GM21367 (cell line): ENCODE measurements around the gene C1orf141.
"Not testable (repeated sequence)": the region's sequence is repeated elsewhere in the genome, so short reads cannot be mapped to it uniquely, and the experiment has no call there.

Source experiments
- ATAC-seq: cut with Tn5 transposase; IDR thresholded peaks from one replicate; pipeline ENCODE4 v1.9.1; 2021; ENCODE audit not compliant: unreplicated experiment

Gene C1orf141

DNA sequence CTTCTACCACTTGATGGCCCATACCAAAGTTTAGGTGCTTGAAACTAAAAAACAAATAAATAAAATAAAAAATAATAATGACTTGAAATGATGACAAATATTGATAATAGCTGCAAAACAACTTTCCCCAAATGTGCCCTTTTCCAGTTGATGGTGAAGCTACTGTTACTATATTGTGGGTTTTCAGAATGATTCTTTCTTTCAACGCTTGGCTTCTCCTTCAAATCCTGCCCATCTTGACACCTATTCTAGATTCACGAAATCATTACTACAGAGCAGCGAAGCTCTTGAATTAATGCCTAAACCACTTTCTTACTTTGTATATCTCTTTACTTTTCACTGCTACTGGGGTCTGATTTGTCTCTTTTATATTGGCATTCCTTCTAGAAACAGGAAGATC, 9.2 kb upstream of the C1orf141 start:
- no peak for ATAC-seq

DNA sequence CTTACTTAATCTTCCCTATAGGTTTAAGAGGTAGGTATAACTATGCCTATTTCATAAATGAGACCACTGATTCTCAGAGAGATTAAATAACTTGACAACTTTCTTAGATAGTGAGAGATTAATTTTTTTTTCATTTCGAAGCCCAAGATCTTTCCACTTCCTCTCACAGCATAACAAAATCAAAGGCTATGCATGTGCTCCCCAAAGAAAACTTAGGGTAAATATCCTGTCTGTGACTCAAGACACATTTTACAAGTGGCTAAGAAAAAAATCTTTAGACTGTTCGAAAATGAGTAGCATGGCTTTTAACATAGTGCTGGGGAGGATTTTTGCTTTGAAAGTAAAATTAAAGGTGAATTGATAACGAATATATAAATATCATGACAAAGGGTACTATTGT, 8.2 kb upstream of the C1orf141 start:
- ATAC-seq: no peak

DNA sequence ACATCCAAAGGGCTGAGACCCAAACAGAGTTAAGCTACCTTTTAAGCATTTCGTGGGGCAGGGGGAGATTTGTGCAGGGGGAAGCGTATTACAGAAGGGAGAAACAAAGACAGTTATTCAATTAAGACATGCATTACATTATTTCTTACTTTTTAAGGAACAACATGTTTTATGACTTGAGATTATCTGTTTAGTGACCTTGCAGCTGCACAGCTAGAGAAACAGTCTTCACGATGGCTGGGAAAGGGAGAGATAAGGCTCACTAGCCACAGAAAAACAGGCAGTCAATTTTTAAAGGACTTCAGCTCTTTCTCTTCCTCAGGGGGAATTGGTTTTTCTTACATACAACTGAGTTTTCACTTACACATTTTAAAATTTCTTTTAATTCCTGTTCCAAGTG, 7.1 kb upstream of the C1orf141 start:
- not testable (repeated sequence) for ATAC-seq

DNA sequence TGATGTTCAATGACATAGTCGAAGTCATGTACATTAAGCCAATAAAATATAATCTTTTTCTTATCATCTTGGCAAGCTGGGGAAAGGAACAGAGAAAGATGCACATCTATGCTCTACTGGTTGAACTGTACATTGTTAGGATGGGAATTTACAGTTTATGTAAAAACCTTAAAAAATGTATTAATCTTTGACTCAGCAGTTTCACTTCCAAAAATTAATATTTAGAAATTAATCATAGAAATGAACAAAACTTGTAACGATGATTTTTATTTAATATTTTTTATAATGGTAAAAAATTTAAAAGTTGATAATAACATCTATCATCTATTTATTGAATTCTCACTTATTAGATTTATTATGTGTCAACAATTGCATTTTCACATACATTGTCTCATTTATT, 5.7 kb upstream of the C1orf141 start:
- no peak for ATAC-seq

DNA sequence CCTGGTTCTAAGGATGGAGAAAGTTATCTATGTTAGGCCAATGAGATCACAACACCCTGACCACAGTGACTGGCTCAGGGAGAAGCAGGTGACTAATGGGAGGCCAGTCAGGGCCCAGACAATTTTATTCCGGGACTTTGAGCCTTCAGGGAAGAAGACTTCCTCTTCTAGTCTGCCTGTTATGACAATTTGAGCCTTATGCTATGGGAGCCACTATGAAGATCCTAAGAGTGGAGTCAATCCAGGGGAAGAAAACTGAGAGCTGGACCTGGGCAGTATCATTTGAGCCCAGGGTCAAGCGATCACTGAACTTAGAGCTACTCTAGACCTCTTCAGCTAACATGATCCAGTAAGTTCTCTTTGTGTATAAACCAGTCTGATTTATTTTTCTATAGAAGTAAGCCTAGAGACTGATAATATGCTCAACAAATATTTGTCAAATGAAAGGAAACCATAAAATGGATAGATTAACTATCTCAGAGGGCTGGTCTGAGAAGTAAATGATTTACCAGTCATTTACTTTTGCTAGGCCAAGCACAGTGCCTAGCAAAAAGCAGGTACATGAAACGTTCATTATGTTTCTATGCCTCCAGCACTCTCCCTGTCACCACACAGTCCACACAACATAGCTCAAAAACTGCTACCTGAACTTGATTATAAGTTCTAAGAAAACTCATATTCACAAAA, 4.2 kb upstream of the C1orf141 start:
- no peak for ATAC-seq

DNA sequence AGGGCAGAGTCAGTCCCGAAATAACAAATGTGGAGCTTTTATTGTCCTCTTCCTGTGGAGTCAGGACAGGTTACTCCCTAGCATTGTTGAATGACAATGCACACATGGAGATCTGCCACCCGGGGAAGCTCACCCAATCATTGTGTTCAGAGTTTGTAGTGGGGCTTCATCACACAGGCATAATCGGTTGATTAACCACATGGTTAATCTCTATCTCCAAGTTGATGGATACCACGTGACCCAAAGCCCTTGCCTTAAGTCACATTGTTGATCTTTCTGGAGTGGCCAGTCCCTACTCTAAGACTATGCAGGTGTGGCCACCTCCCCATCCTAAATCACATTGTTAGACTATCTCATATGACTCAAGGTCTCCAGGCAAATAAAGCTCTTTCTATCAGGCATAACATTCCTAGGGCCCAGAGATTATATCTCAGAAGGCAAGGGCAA, 2.6 kb upstream of the C1orf141 start:
- no peak for ATAC-seq

DNA sequence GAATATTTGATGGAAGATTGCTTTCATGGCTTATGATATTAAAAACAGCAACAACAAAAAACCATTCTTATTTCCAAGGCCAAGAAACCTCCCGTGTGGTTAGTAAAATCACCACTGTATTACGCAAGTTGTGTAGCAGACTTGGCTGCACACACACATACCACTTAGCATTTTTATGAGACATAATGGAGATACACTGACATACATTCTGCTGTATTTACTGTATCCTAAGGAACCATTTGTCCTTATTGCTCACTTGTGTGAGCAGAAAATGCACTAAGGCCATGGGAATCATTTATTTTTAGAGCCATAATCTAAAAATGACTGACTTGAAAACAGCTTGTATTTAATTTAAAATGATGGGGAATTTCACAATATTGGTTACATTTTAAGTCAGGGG, 584 bp upstream of the C1orf141 start:
- no peak for ATAC-seq

DNA sequence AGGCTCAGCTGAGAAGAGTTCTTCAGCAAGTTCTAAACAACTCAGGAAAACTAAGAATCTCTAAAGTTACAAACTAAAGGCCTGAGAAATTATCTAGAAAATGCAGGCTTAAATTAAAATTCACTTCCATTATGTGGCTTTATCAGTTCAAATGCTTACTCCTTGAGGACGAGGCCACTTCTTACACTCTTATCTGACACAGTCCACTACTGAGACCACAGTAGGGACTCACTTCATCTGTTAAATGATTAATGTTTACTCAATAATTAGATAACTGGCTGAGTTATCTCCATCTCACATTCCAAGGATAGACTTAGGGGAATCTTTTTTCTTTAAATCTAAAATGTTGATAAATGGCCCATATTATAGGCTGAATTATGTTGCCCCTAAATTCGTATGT, 1.6 kb downstream of the C1orf141 start:
- ATAC-seq: no peak

DNA sequence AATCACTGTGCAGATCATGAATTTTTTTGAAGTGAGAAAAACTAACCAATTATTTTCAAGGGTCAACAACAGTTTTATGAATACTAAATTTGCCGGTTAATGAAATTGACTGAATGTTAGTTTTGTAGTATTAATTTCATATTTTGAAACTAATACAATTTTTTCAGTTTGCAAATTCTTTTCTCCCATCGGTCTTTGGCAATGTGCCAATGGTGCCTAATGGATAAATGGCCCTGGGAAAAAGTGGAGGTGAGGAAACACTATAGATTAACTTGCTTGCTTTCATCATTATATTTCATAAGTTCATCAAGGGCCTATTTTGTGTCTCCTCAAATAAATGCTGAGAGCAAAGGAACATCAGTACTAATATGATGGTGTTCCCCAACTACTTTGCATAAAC, 4.1 kb downstream of the C1orf141 start:
- no peak for ATAC-seq

DNA sequence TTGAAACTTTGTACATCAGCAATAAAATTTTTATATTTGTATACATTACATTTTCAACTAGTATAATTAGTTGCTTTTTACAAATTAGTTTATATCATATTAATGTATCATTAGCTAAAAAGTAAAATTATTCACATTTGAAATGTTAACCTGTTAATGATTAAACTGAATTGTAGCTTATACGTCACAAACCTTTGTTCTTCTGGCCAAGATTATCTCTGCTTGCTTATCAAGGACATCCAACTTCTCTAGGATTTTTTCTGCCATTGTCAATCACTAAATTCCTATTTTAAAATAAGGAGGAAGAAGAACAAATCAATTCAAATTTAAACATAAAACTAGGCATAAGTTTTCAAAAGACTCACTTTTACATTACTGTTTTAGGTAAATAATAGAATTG, 7.8 kb downstream of the C1orf141 start:
- ATAC-seq: no peak

DNA sequence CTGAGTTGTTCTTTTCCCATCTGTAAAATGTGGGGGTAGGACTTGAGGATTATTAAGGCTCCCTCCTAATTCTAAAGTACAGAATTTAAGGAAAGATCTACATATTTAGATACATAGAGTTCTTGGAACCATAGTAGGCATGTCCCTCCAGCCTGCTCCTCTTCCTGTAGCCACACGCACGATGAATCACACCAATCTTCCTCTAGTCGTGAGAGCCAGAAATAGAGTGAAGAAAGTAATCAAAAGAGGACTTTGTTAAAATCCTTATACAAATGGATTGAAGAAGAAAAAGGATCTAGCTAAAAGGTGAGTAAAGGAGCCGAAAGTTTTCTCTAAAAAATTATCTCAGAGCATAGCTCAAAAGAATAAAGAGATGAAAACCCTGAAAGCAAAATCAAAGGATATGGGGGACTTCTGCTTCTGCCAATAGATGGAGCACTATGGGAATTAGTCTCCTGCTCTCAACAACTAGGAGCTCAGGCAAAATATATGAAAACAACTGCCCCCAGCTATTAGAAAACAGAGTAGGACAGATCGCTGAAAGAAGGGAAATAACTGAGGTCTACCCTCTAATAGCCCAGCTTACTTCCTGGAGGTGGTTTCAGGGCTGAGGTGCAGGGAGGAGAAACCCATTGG, 8.5 kb downstream of the C1orf141 start:
- no peak for ATAC-seq

DNA sequence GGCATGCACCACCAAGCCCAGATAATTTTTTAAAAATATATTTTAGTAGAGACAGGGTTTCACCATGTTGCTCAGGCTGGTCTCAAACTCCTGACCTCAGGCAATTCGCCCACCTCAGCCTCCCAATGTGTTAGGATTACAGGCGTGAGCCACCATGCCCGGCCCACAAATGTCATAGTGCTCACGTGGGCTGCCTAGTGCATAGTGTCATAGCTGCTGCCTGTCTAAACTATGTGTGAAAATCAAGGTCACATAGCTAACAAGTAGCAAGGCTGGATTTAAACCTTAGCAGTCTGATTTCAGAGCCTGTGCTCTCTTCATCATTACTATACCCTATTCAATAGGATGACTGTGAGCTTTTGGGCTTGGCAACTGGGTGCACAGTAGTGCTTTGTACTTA, 10.3 kb downstream of the C1orf141 start:
- no peak for ATAC-seq

DNA sequence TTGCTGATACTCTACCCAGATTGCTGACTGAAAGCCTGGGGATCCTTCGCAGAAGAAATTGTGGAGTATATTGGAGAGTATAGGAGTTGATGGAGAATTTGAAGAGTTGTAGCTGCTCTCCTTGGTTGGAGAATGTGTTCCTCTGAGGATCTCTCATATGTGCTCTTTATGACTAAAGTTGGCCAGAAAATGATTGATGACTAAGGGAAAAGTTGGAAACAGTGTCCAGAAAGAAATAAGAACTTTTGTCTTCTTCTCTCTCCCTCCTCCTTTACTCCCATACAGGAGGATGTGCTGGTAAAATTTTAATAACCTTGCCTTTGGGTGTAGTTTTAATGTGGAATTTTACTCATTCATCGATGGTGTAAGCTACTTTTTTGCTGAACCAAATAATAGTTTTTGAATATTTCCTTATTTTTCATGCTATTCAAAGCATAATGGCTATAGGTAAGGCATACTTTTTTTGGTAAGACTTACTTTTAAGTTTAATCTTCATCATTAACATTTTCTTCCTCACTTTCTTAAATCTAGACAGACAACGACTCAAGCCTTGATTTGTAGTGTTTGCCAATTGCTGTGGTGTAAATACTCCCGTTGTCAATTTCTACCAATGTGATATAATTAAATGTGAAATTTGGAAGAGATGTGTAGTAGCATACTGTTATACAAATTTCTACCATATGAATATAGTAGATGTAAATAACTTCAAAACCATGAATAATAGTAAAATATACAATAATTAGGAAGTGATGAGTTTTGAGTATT, 13.7 kb downstream of the C1orf141 start:
- ATAC-seq: no peak

DNA sequence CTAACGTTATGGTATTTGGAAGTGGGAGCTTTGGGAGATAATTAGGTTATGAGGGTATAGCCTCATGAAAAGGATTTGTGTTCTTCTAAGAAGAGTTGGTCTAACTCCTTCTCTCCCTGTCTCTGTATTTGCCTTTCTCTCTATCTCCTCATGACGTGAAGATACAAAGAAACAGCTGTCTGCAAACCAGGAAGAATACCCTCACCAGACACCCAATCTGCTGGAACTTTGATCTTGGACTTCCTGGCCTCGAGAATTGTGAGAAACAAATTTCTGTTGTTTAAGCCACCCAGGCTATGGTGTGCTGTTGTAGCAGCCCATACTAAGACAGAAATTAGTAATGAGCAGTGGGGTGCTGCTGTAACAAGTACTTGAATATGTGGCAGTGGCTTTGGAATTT, 16.1 kb downstream of the C1orf141 start:
- no peak for ATAC-seq

DNA sequence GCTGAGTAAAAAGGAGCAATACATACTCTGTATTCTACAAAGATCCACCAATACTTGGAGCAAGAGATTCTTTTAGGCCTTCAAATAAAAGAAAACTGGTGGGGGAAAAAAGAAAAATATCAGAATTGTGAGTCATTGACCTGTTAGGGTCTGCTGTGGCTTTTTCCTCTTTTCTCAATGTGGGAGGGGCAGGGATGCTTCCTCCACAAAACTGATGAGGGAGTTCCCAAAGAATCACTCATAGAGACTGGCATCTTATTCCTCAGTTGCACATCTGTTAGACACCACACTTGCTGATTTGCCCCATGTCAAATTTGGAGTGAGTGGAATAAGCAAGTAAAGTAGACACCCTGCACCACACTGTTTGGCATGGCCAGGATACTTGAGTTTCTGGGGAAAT, 16.6 kb downstream of the C1orf141 start:
- no peak for ATAC-seq

DNA sequence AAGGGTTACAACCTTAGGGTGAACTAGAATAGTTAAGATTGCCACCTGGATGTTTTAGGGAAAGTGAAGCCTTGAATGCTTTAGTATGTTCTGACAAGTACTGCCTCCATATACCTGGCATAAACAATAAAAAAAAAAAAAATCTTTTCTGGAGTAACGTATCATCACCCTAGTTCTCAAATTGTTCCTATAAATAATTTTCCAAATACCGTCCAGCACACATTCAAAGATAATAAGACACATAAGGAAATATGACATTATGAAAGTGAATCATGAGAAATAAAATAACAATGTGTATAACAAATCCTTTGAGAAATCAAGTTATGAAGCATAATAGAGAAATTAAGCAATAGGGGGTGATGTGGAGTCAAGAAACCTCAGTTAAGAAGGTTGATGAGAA, 20.6 kb downstream of the C1orf141 start:
- no peak for ATAC-seq

DNA sequence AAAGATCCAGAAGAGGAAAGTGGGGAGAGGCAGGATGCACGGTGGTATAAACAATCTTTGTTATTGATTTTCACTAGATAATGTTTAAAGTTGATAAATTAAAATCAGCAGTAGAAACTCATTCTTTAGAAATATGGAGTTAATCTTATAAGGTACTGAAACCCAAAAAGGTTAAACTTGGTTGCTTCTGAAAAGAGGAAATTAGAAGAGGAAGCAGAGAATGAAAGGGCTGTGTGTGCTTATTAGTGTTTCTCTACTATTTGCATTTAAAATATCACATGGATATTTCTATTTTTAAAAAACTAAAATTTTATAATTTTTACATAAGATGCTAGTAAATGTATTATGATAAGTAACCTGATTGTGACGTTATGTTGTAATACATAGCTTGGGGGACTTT, 24.4 kb downstream of the C1orf141 start:
- ATAC-seq: peak; percentile 55

DNA sequence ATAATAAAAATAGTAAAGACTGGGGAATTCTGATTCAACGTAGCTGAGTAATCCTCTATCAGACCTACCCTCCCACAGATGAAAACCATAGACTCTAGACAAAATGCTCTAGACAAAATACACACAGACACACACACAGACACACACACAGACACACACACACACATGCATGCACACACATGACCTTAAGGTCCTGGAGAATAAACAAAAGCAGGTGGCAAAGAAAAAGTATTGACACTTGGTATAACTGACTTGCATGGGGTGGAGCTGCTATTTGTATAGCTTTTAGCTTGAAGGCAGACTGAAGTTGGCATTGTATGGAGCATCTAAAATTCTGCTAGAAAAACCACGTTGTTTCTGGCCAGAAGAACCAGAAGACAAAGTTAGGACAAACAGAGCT, 29.3 kb downstream of the C1orf141 start:
- no peak for ATAC-seq

DNA sequence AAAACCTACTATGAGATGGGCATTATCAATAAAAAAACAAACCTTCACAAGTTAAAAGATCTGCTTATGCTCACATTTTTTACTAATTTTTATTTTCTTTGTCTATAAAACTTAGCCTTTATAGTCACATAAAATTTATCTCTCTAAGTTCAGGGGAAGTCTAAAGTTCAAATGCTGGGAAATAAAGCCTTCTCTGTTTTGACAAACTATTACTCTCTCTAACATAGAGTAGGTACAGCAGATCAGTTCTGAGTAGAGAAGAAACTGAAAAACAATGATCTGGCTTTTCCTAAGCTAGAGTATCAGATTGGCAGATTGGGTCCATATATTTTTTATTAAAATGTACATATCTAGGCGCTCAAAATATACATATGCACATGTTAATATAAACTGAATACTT, 31.2 kb downstream of the C1orf141 start:
- ATAC-seq: no peak

DNA sequence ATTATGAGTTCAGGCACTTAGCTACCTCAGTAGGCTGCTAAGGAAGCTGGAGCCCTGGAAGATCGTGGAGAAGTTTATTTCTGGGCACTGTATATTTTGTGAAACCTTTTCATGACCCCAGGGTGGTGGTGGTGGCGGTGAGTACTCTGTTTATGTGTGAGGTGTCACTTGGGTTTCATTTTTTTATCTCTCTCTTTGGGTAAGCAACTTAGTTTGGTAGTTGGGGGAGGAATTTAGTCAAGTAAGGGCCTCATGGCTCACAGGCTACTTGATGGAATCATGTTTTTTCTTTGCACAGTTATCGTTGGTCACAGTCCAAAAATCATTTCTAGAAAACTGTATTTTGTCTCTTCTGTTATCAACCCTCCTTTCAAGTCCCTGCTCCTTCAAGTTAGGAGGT, 33.9 kb downstream of the C1orf141 start:
- no peak for ATAC-seq

DNA sequence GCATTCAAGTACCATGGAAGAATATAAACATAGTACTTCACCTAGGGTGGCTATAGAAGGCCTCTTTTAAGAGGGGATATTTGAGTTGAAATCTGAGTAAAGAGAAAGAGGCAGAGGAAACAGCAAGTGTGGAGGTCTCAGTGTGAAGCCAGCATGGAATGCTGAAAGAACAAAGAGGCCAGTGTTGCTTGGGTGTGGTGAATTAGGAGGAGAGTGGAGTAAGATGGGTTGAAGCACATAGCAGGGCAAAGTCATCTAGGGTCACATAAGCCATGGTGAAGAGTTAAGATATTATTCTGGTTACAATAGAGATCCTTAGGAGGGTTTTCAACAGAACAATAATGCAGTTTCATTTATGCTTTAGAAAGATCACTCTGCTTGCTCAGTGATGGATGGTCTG, 37.5 kb downstream of the C1orf141 start:
- ATAC-seq: no peak

DNA sequence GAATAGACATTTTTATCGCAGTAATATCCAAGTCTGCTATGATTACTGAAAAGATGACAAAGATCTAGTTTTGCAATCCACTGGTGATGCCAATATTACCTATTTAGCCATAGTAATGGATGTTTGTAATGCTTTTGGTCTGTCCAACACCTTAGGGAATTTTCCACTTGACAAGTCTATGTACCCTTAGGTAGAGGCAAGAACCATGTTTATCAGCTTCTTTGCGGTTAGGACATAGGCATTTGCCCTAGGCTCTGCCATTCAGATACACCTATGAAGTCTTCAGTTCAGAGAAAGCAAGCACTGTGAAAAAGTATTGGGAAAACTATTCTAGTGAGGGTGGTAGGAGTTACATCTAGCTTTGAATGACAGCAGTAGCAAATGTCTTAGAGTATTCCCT, 40.6 kb downstream of the C1orf141 start:
- no peak for ATAC-seq
